ENCODE results near the gene ASIC4.
A peak's percentile ranks its signal among the peaks of the same experiment; 100 is the strongest.

ASIC4 gene

GRCh38 chr2:219557791-219558785, 43.8 kb downstream of the ASIC4 start:
- Histone ChIP-seq H3K36me3 (ENCODE audit: control insufficient read depth, insufficient read depth, low read length) (peaks cover 2% of the 10 kb centered on the region), H3K4me1 (ENCODE audit: control insufficient read depth, insufficient read depth, low read length, poor library complexity, severe bottlenecking) (peaks cover 18% of the 10 kb centered on the region), H3K9me3 (ENCODE audit: control insufficient read depth, low read length) (no peaks in the 10 kb centered on the region), H3K4me3 (ENCODE audit: extremely low read depth, insufficient read depth, low read length, poor library complexity, severe bottlenecking) (no peak overlapping the region), H3K27ac (ENCODE audit: low read depth, low read length, severe bottlenecking) (no peak overlapping the region)
- 92 to 97% methylated on average over 20 to 23 of the region's 25 CpGs for WGBS, 2 experiments (ENCODE audit: insufficient coverage in 2 of 2)

- H3K36me3 ChIP-seq (ENCODE audit: control insufficient read depth, insufficient read depth, low read length), result peaks cover 6% of the 10 kb centered on the region
- no peak overlapping the region for H3K4me3 ChIP-seq (ENCODE audit: extremely low read depth, insufficient read depth, low read length, poor library complexity, severe bottlenecking)
- 91 to 94% methylated on average over 10 to 16 of the region's 20 CpGs for WGBS, 2 experiments (ENCODE audit: insufficient coverage in 2 of 2)
- H3K27ac ChIP-seq (ENCODE audit: low read depth, low read length, severe bottlenecking), result no peak overlapping the region
- H3K4me1 ChIP-seq (ENCODE audit: control insufficient read depth, insufficient read depth, low read length, poor library complexity, severe bottlenecking), result peaks cover 18% of the 10 kb centered on the region
- H3K9me3 ChIP-seq (ENCODE audit: control insufficient read depth, low read length), result no peaks in the 10 kb centered on the region
Observed at GRCh38 chr2:219559156-219559915, 45.1 kb downstream of the ASIC4 start.

- WGBS, 2 experiments (ENCODE audit: insufficient coverage in 2 of 2), result 66 to 75% methylated on average over 3 to 4 of the region's 8 CpGs
- H3K27ac ChIP-seq (ENCODE audit: low read depth, low read length, severe bottlenecking), result no peak overlapping the region
- peaks cover 16% of the 10 kb centered on the region for H3K36me3 ChIP-seq (ENCODE audit: control insufficient read depth, insufficient read depth, low read length)
- peaks cover 18% of the 10 kb centered on the region for H3K4me1 ChIP-seq (ENCODE audit: control insufficient read depth, insufficient read depth, low read length, poor library complexity, severe bottlenecking)
- H3K9me3 ChIP-seq (ENCODE audit: control insufficient read depth, low read length), result no peaks in the 10 kb centered on the region
- no peak overlapping the region for H3K4me3 ChIP-seq (ENCODE audit: extremely low read depth, insufficient read depth, low read length, poor library complexity, severe bottlenecking)
Observed at GRCh38 chr2:219560037-219560892, 46.0 kb downstream of the ASIC4 start.

GRCh38 chr2:219560893-219561178, 46.6 kb downstream of the ASIC4 start:
- H3K27ac ChIP-seq (ENCODE audit: low read depth, low read length, severe bottlenecking), result peak overlapping the region; percentile 81
- H3K4me3 ChIP-seq (ENCODE audit: extremely low read depth, insufficient read depth, low read length, poor library complexity, severe bottlenecking), result no peak overlapping the region
- peaks cover 18% of the 10 kb centered on the region for H3K4me1 ChIP-seq (ENCODE audit: control insufficient read depth, insufficient read depth, low read length, poor library complexity, severe bottlenecking)
- H3K9me3 ChIP-seq (ENCODE audit: control insufficient read depth, low read length), result no peaks in the 10 kb centered on the region
- WGBS, 2 experiments (ENCODE audit: insufficient coverage in 2 of 2), result 72 to 90% methylated on average over 3 of the region's 3 CpGs
- H3K36me3 ChIP-seq (ENCODE audit: control insufficient read depth, insufficient read depth, low read length), result peaks cover 17% of the 10 kb centered on the region

- no peaks in the 10 kb centered on the region for H3K9me3 ChIP-seq (ENCODE audit: control insufficient read depth, low read length)
- peaks cover 21% of the 10 kb centered on the region for H3K36me3 ChIP-seq (ENCODE audit: control insufficient read depth, insufficient read depth, low read length)
- peaks cover 18% of the 10 kb centered on the region for H3K4me1 ChIP-seq (ENCODE audit: control insufficient read depth, insufficient read depth, low read length, poor library complexity, severe bottlenecking)
- peak overlapping the region; percentile 81 for H3K27ac ChIP-seq (ENCODE audit: low read depth, low read length, severe bottlenecking)
- WGBS, 2 experiments (ENCODE audit: insufficient coverage in 2 of 2), result 78 to 83% methylated on average over 19 to 24 of the region's 24 CpGs
- H3K4me3 ChIP-seq (ENCODE audit: extremely low read depth, insufficient read depth, low read length, poor library complexity, severe bottlenecking), result no peak overlapping the region
Observed at GRCh38 chr2:219561179-219562048, 47.1 kb downstream of the ASIC4 start.

GRCh38 chr2:219562049-219563020, 48.1 kb downstream of the ASIC4 start:
- H3K27ac ChIP-seq (ENCODE audit: low read depth, low read length, severe bottlenecking), result peak overlapping the region; percentile 81

GRCh38 chr2:219563271-219563928, 49.1 kb downstream of the ASIC4 start:
- Histone ChIP-seq H3K36me3 (ENCODE audit: control insufficient read depth, insufficient read depth, low read length) (peaks cover 38% of the 10 kb centered on the region), H3K4me1 (ENCODE audit: control insufficient read depth, insufficient read depth, low read length, poor library complexity, severe bottlenecking) (peaks cover 18% of the 10 kb centered on the region), H3K4me3 (ENCODE audit: extremely low read depth, insufficient read depth, low read length, poor library complexity, severe bottlenecking) (no peak overlapping the region)

More at GRCh38 chr2:219562049-219563020, 48.1 kb downstream of the ASIC4 start:
- WGBS, 2 experiments (ENCODE audit: insufficient coverage in 2 of 2), result 88 to 91% methylated on average over 28 to 35 of the region's 35 CpGs
- H3K36me3 ChIP-seq (ENCODE audit: control insufficient read depth, insufficient read depth, low read length), result peaks cover 28% of the 10 kb centered on the region
- no peak overlapping the region for H3K4me3 ChIP-seq (ENCODE audit: extremely low read depth, insufficient read depth, low read length, poor library complexity, severe bottlenecking)
- no peaks in the 10 kb centered on the region for H3K9me3 ChIP-seq (ENCODE audit: control insufficient read depth, low read length)
- peaks cover 18% of the 10 kb centered on the region for H3K4me1 ChIP-seq (ENCODE audit: control insufficient read depth, insufficient read depth, low read length, poor library complexity, severe bottlenecking)

GRCh38 chr2:219565130-219566080, 51.1 kb downstream of the ASIC4 start:
- WGBS, 2 experiments (ENCODE audit: insufficient coverage in 2 of 2), result 71 to 72% methylated on average over 17 of the region's 21 CpGs

More at GRCh38 chr2:219563271-219563928, 49.1 kb downstream of the ASIC4 start:
- H3K27ac ChIP-seq (ENCODE audit: low read depth, low read length, severe bottlenecking), result no peak overlapping the region
- no peaks in the 10 kb centered on the region for H3K9me3 ChIP-seq (ENCODE audit: control insufficient read depth, low read length)
- 95 to 98% methylated on average over 18 to 20 of the region's 20 CpGs for WGBS, 2 experiments (ENCODE audit: insufficient coverage in 2 of 2)

More at GRCh38 chr2:219565130-219566080, 51.1 kb downstream of the ASIC4 start:
- H3K36me3 ChIP-seq (ENCODE audit: control insufficient read depth, insufficient read depth, low read length), result peaks cover 54% of the 10 kb centered on the region
- H3K9me3 ChIP-seq (ENCODE audit: control insufficient read depth, low read length), result no peaks in the 10 kb centered on the region
- no peak overlapping the region for H3K4me3 ChIP-seq (ENCODE audit: extremely low read depth, insufficient read depth, low read length, poor library complexity, severe bottlenecking)
- no peak overlapping the region for H3K27ac ChIP-seq (ENCODE audit: low read depth, low read length, severe bottlenecking)
- peaks cover 25% of the 10 kb centered on the region for H3K4me1 ChIP-seq (ENCODE audit: control insufficient read depth, insufficient read depth, low read length, poor library complexity, severe bottlenecking)
